IPS DF 4.7 (cell line): ENCODE results near the gene ACSL3.

Experiments
- DNase-seq: peaks from one replicate; pipeline ENCODE4 v3.0.0-alpha.2; 2013; ENCODE audit warnings: low spot score; ENCODE audit errors: extremely low read depth

Gene ACSL3

GRCh38 chr2:222878877-222879603, 18.2 kb downstream of the ACSL3 start:
- DNase-seq, result no peak

GRCh38 chr2:222879604-222879933, 18.7 kb downstream of the ACSL3 start:
- no peak for DNase-seq

GRCh38 chr2:222882484-222882928, 21.7 kb downstream of the ACSL3 start:
- DNase-seq, result no peak

GRCh38 chr2:222883420-222883819, 22.6 kb downstream of the ACSL3 start:
- no peak for DNase-seq

DNA sequence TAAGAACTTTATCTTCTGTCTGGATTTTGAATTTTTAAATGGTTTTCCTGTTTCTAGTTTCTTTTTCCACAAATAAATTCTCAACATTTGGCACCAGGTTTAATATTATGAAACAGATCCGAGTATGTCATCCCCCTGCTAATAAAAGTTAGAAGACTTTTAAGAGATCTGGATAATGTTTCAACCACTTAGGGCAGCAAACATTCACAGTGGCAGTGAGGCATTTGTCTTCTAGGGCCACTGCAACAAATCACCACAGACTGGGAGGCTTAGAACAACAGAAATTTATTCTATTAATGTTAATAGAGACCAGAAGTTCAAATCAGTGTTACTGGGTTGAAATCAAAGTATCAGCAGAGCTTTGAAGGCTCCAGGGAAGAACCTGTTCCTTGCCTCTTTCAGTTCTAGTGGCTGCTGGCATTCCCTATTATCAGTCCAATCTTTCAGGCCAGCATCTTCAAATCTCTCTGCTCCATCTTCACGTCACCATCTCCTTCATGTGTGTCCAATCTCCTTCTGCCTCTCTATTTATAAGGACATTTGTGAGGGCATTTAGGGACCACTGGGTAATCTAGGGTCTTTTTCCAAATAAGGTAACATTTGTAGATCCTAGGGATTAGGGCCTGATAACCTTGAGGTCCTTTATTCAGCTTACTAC, 23.4 kb downstream of the ACSL3 start:
- DNase-seq, result no peak

- no peak for DNase-seq
Measured at GRCh38 chr2:222884805-222885424, 24.1 kb downstream of the ACSL3 start.

GRCh38 chr2:222887124-222887523, 26.3 kb downstream of the ACSL3 start:
- DNase-seq, result no peak

DNA sequence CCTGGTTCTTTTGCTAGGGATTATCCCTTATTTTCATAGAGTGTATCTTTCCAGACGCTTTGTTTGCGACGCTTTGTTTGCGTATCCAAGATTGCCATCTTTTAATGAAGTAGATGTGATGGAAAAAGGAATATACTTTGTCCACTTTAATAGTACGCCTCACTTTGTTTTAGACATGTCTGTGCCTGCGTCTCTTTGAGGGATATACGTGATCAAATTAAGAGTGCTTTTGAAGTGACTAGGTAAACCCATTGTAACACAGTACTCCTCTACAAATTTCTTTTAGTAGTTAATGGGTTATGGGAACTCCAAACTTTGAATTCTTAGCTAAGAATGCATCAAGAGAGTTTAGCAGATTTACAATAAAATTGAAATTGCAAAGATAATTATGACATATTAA, 27.9 kb downstream of the ACSL3 start:
- DNase-seq, result no peak

DNA sequence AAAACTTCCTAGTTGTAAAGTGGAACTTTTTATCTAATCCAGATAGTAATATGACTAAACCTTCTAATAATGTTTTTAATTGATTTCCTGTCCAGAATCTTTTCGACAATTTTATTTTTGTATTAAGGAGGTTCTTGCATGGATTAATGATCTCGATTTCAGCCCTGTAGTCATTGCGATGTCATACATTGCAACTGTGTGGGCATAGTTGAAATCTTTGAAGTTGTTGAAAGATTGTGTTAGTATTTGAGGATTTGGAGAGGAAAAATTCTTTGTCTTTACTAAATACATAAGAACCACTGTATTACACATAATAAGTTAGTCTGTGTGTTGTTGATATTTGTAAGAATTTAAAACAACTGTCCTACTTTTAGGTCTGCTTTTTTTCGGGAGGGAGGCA, 31.1 kb downstream of the ACSL3 start:
- DNase-seq, result no peak

GRCh38 chr2:222892321-222892720, 31.5 kb downstream of the ACSL3 start:
- DNase-seq, result no peak

- no peak for DNase-seq
Measured at GRCh38 chr2:222892761-222893160, 31.9 kb downstream of the ACSL3 start.

GRCh38 chr2:222893716-222894115, 32.9 kb downstream of the ACSL3 start:
- DNase-seq, result no peak

GRCh38 chr2:222895144-222895543, 34.3 kb downstream of the ACSL3 start:
- DNase-seq, result no peak

DNA sequence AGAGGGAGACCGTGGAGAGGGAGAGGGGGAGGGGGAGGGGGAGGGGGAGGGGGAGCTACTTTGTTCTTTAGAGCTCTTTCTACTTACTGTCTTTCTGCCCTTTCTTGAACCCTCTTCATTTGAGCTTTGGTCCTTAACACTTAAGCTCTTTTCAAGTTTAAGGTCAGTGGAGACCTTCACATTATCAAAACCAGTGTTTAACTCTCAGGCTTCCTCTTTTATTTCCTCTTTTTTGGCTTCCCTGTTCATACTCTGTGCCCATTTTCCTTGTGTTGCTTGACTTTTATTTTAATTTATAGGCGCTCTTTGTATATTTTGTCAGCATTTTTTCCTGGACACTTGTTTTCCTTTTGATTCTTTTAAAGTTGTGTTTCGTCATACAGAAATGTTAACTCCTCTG, 37.1 kb downstream of the ACSL3 start:
- DNase-seq, result no peak

GRCh38 chr2:222899413-222900181, 38.8 kb downstream of the ACSL3 start:
- DNase-seq, result no peak

- no peak for DNase-seq
Measured at GRCh38 chr2:222900354-222900753, 39.5 kb downstream of the ACSL3 start.

GRCh38 chr2:222902660-222903059, 41.8 kb downstream of the ACSL3 start:
- DNase-seq, result no peak

DNA sequence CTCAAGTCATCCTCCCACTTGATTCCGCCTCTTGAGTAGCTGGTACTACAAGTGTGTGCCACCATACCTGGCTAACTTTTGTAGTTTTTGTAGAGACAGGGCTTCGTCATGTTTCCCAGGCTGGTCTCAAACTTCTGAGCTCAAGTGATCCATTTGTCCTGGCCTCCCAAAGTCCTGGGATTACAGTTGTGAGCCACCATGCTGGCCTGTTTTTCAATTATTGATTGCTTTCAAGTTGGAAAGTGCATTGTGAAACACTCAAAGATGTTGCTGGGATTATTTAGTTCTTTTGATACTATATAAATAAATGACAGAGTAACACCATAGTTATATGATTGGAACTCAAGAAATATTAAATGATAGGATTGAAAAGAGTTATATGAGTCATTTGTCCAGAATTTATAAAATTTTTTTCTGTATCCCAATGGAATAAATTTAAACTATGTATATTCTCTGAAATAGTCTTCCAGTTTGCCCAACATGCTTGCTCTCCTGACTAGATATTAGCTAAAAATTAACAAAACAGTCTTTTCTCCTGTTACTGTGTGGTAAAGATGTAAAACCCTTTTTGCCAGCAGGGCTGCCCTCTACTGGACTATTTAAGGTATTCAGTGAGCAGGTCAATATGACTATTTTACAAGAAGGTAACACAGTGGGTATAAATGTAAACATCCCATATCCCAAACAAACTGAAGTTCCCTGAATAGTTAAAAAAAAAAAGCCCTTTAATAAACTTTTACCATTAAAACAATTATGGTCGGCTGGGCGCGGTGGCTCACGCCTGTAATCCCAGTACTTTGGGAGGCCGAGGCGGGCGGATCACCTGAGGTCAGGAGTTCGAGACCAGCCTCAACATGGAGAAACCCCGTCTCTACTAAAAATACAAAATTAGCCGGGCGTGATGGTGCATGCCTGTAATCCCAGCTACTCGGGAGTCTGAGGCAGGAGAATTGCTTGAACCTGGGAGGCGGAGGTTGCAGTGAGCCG, 42.7 kb downstream of the ACSL3 start:
- no peak for DNase-seq

- DNase-seq, result no peak
Measured at GRCh38 chr2:222904557-222905258, 43.9 kb downstream of the ACSL3 start.

DNA sequence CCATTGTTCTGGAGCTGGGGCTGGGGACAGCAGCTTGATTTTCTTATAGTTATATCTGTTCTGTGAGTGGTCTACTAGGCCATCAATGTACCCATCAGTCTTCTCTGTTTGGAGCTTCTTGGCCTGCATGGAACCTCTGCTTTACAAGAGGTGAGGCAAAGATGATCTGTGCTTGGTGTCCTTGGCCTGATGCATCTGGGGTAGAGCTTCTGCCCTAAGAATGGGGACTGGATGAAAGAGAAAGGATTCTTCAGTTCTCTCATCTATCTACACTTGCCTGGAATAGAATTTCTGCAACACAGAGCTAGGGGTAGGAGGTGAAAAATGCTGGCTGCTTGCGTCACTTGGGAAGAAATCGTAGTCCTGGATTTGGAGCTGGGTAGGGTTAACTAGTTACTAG, 46.2 kb downstream of the ACSL3 start:
- no peak for DNase-seq
